HAP-1 (cell line): ENCODE results near the gene LINC00237.

Experiments
- DNase-seq, 2 experiments: peaks; one replicate each; pipeline ENCODE4 v3.0.0-alpha.2; 2016 to 2020; ENCODE audit warnings: low spot score in 2 of 2
- H3K27me3 ChIP-seq: fragments of 250-450 bp; sonication (Bioruptor Pico); 2 replicates; pipeline ENCODE4 v1.5.1; 2020; ENCODE audit warnings: low read depth, mild to moderate bottlenecking, moderate library complexity
- H3K36me3 ChIP-seq: fragments of 250-450 bp; sonication (Bioruptor Pico); replicated peaks from 2 replicates; pipeline ENCODE4 v1.5.1; 2020; ENCODE audit warnings: mild to moderate bottlenecking
- H3K4me1 ChIP-seq: fragments of 250-450 bp; sonication (Bioruptor Pico); 2 replicates; pipeline ENCODE4 v1.5.1; 2020; ENCODE audit warnings: mild to moderate bottlenecking
- H3K4me3 ChIP-seq: fragments of 250-450 bp; sonication (Bioruptor Pico); 2 replicates; pipeline ENCODE4 v1.5.1; 2020; ENCODE audit warnings: mild to moderate bottlenecking, moderate library complexity
- H3K9me3 ChIP-seq: fragments of 250-450 bp; sonication (Bioruptor Pico); 2 replicates; pipeline ENCODE4 v1.5.1; 2020; ENCODE audit warnings: mild to moderate bottlenecking, moderate library complexity
- in situ Hi-C: fragments of 300-500 bp; cut with MboI; formaldehyde crosslinking; loops from 3 replicates; pipeline ENCODE4 v1.14.3; 2020; ENCODE audit warnings: low sequenced_read_pairs, inconsistent platforms, mixed read lengths

LINC00237 gene

DNA sequence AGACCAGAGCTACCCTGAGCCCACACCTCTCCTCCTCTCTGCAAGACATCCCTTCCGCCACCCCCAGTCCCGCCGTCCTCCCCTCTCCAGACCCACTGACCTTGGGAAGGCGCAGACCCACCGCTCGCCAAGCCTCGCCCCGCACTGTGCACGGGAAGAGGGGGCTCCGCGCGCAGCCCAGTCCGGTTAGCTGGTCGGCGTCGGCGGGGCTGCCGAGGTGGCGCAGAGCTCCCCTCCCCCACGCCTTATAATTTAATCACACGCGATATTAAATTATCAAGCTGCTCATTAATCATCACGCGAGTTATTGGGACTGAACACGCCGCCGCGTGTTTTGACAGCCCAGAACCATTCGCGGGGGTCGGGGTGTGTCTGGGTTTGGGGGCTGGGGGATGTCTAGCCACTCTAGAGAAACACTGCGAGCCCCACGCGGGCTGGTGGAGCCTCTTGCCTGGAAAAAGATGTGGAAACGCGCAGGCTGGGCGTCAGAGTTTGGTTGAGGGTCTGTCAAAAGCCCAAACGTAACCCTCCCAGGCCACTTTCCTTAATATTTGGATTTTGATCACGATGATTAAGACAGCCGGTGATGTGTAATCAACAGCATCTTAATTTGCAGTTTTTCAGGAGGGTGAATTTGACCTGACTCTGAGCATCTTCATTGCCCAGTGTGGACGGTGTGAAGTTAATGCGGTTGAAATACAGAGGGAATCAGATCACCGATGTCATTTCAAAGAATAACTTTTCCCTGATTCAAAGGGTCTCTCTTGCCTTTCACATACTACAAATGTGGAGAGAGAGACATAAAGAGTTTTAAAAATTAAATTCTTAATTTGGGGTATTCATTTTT lies at the start of gene LINC00237:
Gene LINC00237, minus strand, starts transcription at position 188 of the 847 bp plus-strand sequence.
- Histone ChIP-seq H3K9me3 (no peaks in the 10 kb centered on the region), H3K4me3 (no peak within 1 kb of the TSS), H3K27me3 (peaks cover 4% of the 10 kb centered on the region; the same call in 1 of the 2 replicates), H3K4me1 (no peaks in the 10 kb centered on the region), H3K36me3 (no peaks in the 10 kb centered on the region)
- in situ Hi-C loops = no loop called here
- no peak for DNase-seq

DNA sequence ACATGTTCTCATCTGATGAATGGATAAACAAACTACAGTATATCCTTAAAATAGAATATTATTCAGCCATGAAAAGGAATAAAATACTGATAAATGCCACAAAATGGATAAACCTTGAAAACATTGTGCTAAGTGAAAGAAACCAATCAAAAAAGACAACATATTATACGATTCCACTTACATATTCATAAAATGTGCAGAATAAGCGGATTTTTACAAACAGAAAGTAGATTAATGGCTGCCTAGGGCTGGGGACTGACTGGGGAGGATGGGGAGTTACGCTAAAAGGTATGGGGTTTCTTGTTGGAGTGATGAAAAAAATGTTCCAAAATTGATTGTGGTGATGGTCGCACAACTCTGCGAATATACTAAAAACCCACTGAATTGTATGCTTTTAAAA lies 49.1 kb upstream of the LINC00237 start:
- in situ Hi-C loops = no loop called here
- H3K27me3 ChIP-seq = no peaks in the 10 kb centered on the region
- H3K9me3 ChIP-seq = no peaks in the 10 kb centered on the region
- no peaks in the 10 kb centered on the region for H3K4me1 ChIP-seq
- H3K36me3 ChIP-seq = no peaks in the 10 kb centered on the region
- no peak overlapping the region for H3K4me3 ChIP-seq
- DNase-seq = no peak

DNA sequence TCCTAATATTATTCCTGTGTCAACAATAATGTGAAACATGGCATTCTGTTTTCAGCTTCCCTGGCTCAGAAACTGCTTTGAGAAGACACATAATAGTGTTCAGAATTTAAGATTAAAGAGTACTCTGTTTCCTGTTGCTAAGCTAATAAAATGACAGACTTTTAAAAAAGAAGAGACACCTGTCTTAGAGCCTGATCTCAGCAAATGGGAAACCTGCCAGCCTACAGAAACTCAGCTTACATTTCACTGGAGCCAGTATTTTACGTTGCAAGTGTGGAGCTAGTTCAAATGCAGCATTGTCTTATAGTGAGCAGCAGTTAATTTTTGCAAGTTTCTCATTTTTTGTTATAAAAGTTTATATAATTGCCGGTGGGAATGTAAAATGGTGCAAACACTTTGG lies 48.5 kb upstream of the LINC00237 start:
- Histone ChIP-seq H3K9me3 (no peaks in the 10 kb centered on the region), H3K4me3 (no peak overlapping the region), H3K36me3 (no peaks in the 10 kb centered on the region), H3K27me3 (no peaks in the 10 kb centered on the region), H3K4me1 (no peaks in the 10 kb centered on the region)
- no peak for DNase-seq
- in situ Hi-C loops = no loop called here

DNA sequence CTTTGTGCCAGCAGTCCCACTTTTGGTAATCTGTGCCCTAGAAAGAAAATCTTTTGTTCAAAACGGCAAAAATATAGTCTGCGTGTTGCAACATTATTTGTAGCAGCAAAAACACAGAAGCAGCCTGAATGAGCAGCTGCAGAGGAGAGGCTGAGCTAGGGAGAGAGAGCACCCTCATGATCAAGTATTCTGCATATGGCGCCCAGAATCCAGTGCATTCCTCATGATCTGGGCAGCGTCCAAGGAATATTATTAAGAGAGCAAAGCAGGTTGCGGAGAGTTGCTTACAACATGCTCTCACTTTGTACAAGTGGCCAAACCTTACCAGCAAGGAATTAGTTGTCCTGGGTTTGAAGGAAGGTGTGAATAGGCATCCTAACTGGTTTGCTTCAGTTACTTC lies 45.6 kb upstream of the LINC00237 start:
- no peaks in the 10 kb centered on the region for H3K27me3 ChIP-seq
- H3K36me3 ChIP-seq = no peaks in the 10 kb centered on the region
- H3K9me3 ChIP-seq = no peaks in the 10 kb centered on the region
- in situ Hi-C loops = no loop called here
- no peak for DNase-seq
- H3K4me3 ChIP-seq = no peak overlapping the region
- H3K4me1 ChIP-seq = no peaks in the 10 kb centered on the region

DNA sequence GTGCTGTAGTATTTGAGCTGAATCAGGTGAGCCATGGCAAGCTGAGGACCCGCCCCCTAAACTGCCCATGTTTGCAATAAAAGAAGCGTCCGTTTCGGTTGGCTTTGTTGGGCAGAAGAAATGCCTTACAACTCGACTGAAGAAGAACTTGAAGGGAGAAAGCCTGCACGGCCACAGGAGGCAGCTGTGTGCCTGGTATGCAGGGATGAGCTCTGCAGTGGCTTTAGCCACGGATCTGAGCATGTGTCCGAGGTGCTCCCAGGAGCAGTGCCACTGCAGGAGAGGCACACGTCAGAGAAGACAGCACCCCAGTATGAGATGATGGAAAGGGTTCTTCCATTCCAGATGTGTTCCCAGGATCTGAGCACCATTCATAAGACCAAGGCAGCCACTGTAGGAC lies 43.2 kb upstream of the LINC00237 start:
- Histone ChIP-seq H3K36me3 (no peaks in the 10 kb centered on the region), H3K27me3 (no peaks in the 10 kb centered on the region), H3K4me1 (no peaks in the 10 kb centered on the region), H3K4me3 (no peak overlapping the region), H3K9me3 (no peaks in the 10 kb centered on the region)
- in situ Hi-C loops = no loop called here
- DNase-seq = no peak

DNA sequence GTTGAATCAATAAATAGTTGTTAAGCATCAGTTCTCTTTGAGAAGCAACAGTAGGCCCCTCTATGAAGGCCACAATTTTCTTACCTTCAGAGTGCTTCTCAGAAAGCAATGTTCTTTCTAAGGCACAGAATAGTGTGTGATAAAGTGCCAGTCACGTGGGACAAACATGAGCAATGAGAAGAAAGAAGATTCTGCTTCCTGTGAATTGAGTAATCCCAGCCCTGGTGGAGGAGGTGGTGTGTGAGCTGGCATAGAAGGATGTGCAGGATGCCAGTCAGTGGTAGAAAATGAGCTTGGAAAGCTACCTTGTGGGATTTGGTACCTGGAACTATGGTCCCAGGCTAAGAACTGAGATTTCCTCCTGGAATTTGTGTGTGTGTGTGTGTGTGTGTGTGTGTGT lies 41.4 kb upstream of the LINC00237 start:
- DNase-seq = no peak
- Histone ChIP-seq H3K27me3 (no peaks in the 10 kb centered on the region), H3K9me3 (no peaks in the 10 kb centered on the region), H3K36me3 (no peaks in the 10 kb centered on the region), H3K4me3 (no peak overlapping the region), H3K4me1 (no peaks in the 10 kb centered on the region)
- in situ Hi-C loops = no loop called here

DNA sequence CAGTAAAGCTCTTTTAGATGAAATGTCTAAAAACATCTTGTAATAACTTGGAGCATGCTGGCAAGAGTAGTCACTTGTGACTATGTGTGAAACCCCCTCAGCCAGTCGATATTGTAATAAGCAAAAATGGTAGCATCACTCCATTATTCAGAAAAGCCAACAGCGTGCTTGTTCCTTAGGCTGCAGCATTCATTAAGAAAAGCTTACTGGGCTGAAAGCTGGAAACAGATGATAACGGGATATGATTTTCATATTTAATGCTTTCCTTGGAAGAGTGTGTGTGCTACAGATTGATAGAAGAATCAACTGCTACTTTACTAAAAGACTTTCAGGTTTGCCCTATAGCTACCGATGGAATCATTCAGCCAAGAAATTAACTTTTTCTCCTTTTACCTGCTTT lies 40.1 kb upstream of the LINC00237 start:
- no peaks in the 10 kb centered on the region for H3K36me3 ChIP-seq
- no peaks in the 10 kb centered on the region for H3K4me1 ChIP-seq
- H3K9me3 ChIP-seq = no peaks in the 10 kb centered on the region
- in situ Hi-C loops = no loop called here
- no peaks in the 10 kb centered on the region for H3K27me3 ChIP-seq
- no peak overlapping the region for H3K4me3 ChIP-seq
- DNase-seq = no peak

DNA sequence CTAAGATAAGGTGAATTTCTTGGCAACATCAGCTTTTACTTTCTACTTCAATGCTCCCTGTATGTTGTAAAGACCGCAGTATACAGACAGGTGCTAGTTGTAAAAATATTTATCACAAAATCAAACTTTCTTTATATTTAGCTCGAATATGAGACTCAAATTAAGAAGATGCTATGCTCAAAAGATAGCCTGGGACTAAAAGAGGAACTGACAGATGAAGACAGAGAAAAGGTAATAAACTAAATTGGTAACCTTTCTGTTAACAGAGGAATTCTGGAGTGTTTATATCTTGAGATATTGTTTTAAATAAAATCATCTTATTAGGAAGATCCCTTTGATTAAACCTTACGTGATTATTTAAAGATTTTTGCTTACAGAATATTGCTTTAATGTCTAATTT lies 39.3 kb upstream of the LINC00237 start:
- Histone ChIP-seq H3K27me3 (no peaks in the 10 kb centered on the region), H3K4me1 (no peaks in the 10 kb centered on the region), H3K4me3 (no peak overlapping the region), H3K9me3 (no peaks in the 10 kb centered on the region), H3K36me3 (no peaks in the 10 kb centered on the region)
- no peak for DNase-seq
- in situ Hi-C loops = no loop called here

DNA sequence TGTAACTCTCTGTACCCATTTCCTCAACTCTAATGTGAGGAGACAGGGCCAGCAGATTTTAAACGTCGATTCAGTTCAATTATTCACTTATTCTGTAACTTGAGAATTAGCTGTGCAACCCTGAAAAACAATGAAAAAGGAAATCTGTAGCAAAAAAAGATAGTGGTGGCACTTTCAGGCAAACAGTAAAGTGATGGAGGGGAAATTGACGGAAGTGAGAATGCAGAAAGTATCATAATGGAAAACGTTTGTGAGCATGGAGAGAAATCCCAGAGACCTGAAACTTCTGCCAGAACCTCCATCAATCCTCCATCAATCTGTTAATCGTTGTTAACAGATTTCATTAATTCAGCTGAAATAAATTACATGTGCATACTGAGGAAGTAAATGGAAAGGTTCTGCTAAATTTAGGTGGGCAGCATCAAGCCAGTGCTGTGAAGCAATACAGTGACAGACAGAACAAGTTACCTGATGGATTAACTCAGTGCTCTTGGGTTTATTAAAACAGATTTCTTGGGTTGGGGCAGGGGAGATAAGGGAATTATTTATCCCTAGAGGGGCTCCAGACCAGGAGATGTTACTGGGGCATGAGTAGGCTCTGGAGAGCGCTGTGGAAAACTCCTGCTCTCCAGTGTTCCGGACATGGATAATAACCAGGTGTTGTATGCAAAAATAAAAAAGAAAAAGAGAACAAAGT lies 37.2 kb upstream of the LINC00237 start:
- DNase-seq = no peak
- no peaks in the 10 kb centered on the region for H3K9me3 ChIP-seq
- no peaks in the 10 kb centered on the region for H3K4me1 ChIP-seq
- H3K27me3 ChIP-seq = no peaks in the 10 kb centered on the region
- H3K4me3 ChIP-seq = no peak overlapping the region
- in situ Hi-C loops = no loop called here
- no peaks in the 10 kb centered on the region; the same call in 1 of the 2 replicates for H3K36me3 ChIP-seq

DNA sequence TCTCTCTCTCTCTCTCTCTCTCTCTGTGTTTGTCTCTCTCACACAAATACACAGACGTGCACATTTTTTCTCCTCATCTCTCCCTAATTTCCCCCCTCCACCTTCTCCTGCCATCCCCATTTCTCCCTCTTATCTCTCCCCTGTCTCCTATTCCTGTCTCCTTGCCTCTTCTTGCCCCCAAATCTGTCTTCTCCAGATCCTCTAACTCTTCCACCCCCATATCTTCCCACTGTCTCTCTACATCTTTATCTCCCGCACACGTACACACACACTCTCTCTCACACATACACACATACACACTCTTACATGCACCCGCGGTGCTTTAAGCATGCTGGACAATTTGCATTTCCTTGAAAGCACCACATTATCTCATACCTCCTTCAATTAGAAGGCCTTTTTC lies 35.7 kb upstream of the LINC00237 start:
- no peaks in the 10 kb centered on the region for H3K4me1 ChIP-seq
- no peak for DNase-seq
- in situ Hi-C loops = no loop called here
- H3K9me3 ChIP-seq = no peaks in the 10 kb centered on the region
- no peak overlapping the region for H3K4me3 ChIP-seq
- no peaks in the 10 kb centered on the region for H3K27me3 ChIP-seq
- no peaks in the 10 kb centered on the region; the same call in 1 of the 2 replicates for H3K36me3 ChIP-seq

DNA sequence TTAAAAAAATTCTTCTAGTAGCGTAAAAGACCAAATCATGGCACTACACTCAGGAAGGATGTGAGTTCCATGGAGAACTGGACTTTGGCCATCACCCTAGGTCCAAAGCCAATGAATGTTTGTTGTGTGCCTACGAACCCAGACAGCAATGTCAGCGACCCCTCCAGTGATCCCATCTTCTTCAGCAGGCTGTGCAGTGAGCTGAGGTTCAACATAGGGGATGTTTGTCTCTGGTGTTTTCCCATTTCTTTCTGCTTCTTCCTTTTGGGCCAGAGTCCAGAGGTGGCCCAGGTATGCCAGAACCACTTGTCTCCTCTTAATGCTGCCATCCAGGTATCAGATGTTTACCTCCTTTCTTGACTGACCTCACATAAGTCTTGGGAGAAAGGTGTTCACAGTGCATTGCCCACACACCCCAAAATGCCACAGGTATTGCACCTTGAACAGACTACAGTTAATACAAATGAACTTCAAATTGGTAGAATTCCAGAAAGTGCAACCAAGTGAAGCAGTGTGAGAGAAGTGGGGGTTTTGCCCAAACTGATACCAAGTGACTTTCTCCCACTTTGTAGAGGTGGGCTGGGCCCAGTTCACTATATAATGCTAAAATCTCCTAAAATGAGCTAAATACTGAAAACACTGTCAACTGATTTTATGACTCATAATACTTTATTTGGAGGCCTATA lies 33.9 kb upstream of the LINC00237 start:
- Histone ChIP-seq H3K4me3 (no peak overlapping the region), H3K4me1 (no peaks in the 10 kb centered on the region), H3K9me3 (no peaks in the 10 kb centered on the region), H3K36me3 (no peaks in the 10 kb centered on the region; the same call in 1 of the 2 replicates), H3K27me3 (no peaks in the 10 kb centered on the region)
- DNase-seq = no peak
- in situ Hi-C loops = no loop called here

DNA sequence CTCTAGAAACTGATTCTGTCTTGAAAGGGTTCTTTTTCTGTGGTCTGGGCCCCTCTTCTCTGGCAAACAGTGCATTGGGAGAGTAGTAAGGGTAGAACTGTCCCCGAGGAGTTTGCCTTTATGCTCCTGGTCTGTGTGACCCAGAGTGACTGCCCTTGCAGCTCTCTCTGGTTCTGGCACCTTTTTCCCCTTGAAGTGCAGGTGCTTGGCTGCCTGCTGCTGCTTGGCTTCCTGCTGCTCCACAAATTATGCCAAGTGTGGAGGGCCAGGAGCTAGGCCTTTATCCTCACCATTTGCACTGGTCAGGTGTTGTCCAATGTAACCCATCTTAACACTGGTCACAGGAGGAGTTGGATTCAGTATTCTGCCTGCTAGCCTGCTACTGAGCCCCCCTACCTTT lies 30.9 kb upstream of the LINC00237 start:
- no peaks in the 10 kb centered on the region; the same call in 1 of the 2 replicates for H3K36me3 ChIP-seq
- DNase-seq = no peak
- in situ Hi-C loops = no loop called here

DNA sequence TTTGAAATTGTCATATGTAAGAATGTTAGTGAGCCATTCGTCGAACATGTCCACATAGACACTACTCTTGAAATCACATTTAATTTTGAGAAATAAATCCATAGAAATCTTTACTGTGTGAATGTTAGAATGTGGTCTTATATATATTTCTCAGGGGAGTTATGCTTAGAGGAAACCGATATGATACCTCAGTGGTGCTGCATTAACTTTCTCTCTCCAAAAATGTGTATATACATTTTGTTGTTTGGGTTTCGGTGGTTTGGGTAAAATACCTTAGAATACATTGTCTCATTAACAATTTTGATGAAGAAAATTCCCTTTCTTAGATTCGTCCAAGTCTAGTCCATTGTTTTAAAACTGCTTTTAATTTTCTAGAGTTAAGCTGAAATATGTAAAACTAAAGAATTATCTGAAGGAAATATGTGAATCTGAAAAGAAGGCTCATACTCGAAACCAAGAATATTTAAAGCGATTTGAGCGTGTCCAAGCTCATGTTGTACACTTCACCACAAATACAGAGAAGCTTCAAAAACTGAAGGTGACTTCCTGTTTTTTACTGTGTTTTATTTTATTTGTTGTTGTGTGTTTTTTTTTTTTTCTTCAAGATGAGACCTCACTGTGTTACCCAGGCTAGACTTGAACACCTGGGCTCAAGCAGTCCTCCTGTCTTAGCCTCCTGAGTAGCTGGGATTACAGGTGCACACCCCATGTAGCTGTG lies 30.0 kb upstream of the LINC00237 start:
- Histone ChIP-seq H3K4me1 (no peaks in the 10 kb centered on the region), H3K36me3 (no peaks in the 10 kb centered on the region; the same call in 1 of the 2 replicates), H3K27me3 (no peaks in the 10 kb centered on the region), H3K4me3 (no peak overlapping the region), H3K9me3 (no peaks in the 10 kb centered on the region)
- DNase-seq = no peak
- in situ Hi-C loops = no loop called here

More for the DNA sequence above, 30.9 kb upstream of the LINC00237 start:
- Histone ChIP-seq H3K9me3 (no peaks in the 10 kb centered on the region), H3K4me3 (no peak overlapping the region), H3K4me1 (no peaks in the 10 kb centered on the region), H3K27me3 (no peaks in the 10 kb centered on the region)
